M059J (cell line): Measurements from ENCODE around the gene MCCC1. TPM values are rescaled to one million over a fixed set of nuclear protein-coding genes. Genes with fewer than 3 reads are reported as not detected.
"Not testable (repeated sequence)": the region's sequence is repeated elsewhere in the genome, so short reads cannot be mapped to it uniquely, and the experiment has no call there.

ENCODE experiments used
- DNase-seq: peaks from one replicate; pipeline ENCODE4 v3.0.0-alpha.2; 2012; ENCODE audit warnings: low read depth
- total RNA-seq: library from RNA; depleted of rRNA; stranded (reverse); fragments of >200 nt; shearing (Covaris generic); gene quantifications from 2 replicates; pipeline ENCODE4 v1.2.3, GENCODE V29; 2014; rRNA removed

Gene MCCC1
- total RNA-seq: 14.1 and 19.7 TPM in 2 replicates

- DNase-seq: peak; percentile 100
These were observed at the start of gene MCCC1 for GRCh38 chr3:183099026-183099837. Gene MCCC1, minus strand, starts transcription at chr3:183099496. Its CDS starts 56 bp downstream, at chr3:183099440.

GRCh38 chr3:183148056-183148455, 48.8 kb upstream of the MCCC1 start:
- DNase-seq: peak; percentile 92

- DNase-seq: no peak
These were observed 45.1 kb upstream of the MCCC1 start for GRCh38 chr3:183144363-183144762.

GRCh38 chr3:183142199-183142598, 42.9 kb upstream of the MCCC1 start:
- no peak for DNase-seq

- DNase-seq: no peak
These were observed 35.5 kb upstream of the MCCC1 start for GRCh38 chr3:183134844-183135243.

GRCh38 chr3:183132409-183132808, 33.1 kb upstream of the MCCC1 start:
- no peak for DNase-seq

GRCh38 chr3:183131735-183132134, 32.4 kb upstream of the MCCC1 start:
- peak; percentile 22 for DNase-seq

- DNase-seq: no peak
These were observed 32.0 kb upstream of the MCCC1 start for GRCh38 chr3:183131186-183131725.

GRCh38 chr3:183129243-183129642, 29.9 kb upstream of the MCCC1 start:
- no peak for DNase-seq

- no peak for DNase-seq
These were observed 29.4 kb upstream of the MCCC1 start for GRCh38 chr3:183128709-183129108.

- peak; percentile 86 for DNase-seq
These were observed 24.6 kb upstream of the MCCC1 start for GRCh38 chr3:183123891-183124290.

- DNase-seq: peak; percentile 57
These were observed 23.1 kb upstream of the MCCC1 start for GRCh38 chr3:183122257-183122932.

- no peak for DNase-seq
These were observed 21.4 kb upstream of the MCCC1 start for GRCh38 chr3:183120538-183121215.

- DNase-seq: no peak
These were observed 17.8 kb upstream of the MCCC1 start for GRCh38 chr3:183117056-183117455.

GRCh38 chr3:183116025-183116614, 16.8 kb upstream of the MCCC1 start:
- DNase-seq: no peak

GRCh38 chr3:183114384-183115178, 15.3 kb upstream of the MCCC1 start:
- no peak for DNase-seq

- DNase-seq: not testable (repeated sequence)
These were observed 10.6 kb upstream of the MCCC1 start for GRCh38 chr3:183109847-183110246.

- DNase-seq: no peak
These were observed 9.2 kb upstream of the MCCC1 start for GRCh38 chr3:183108470-183108869.

- peak; percentile 34 for DNase-seq
These were observed 8.7 kb upstream of the MCCC1 start for GRCh38 chr3:183108001-183108449.

- DNase-seq: not testable (repeated sequence)
These were observed 8.1 kb upstream of the MCCC1 start for GRCh38 chr3:183107372-183107771.

- no peak for DNase-seq
These were observed 7.3 kb upstream of the MCCC1 start for GRCh38 chr3:183106635-183107034.
